Measurements from ENCODE around the gene TSPAN14. TPM values are rescaled to one million over a fixed set of nuclear protein-coding genes. Genes with fewer than 3 reads are reported as not detected.

Gene TSPAN14
- total and polyA plus RNA-seq, 2 of the 8 experiments (the other 6 are each of a cell fraction or from before 2014, with no cell fraction given): 47.4 to 57.8 TPM

DNA sequence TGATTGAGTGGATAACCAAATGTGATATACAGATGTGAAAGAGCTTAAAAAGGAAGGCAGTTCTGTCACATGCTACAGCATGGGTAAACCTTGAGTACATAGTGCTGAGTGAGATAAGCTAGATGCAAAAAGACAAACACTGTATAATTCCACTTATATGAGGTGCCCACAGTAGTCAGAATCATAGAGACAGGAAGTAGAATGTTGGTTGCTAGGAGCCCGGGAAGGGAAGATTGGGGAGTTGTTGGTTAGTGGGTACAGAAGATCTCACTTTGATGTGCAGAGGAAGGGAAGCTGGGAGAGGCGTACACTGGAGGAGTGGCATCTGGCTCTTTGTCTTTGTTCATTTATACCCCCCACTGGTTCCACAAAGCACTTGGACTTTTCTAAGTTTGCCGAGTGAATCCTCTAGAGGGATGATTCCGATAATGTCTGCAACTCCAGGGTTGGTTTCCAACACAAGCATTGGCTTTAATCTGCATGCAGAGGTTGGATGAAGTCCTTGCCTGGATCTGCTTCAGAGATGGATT is 39.5 kb downstream of the TSPAN14 start (continued):
- TF ChIP-seq CHD7 (IDR thresholded peaks at IDR 0.05; ENCODE audit: insufficient replicate concordance, low read length) (no peak), KDM4A (IDR thresholded peaks at IDR 0.05; ENCODE audit: low read depth, low read length, severe bottlenecking) (no peak), MAFK (IDR thresholded peaks at IDR 0.05; ENCODE audit: low read depth, low read length) (no peak), RNF2 (IDR thresholded peaks at IDR 0.05; ENCODE audit: borderline replicate concordance, low read depth, low read length, missing control alignments, poor library complexity, severe bottlenecking) (no peak), EZH2 (IDR thresholded peaks at IDR 0.05; ENCODE audit: low read depth, low read length, severe bottlenecking) (no peak), SP4 (IDR thresholded peaks at IDR 0.05; ENCODE audit: low read length) (no peak), FOSL1 (IDR thresholded peaks at IDR 0.05; ENCODE audit: insufficient read depth, low read depth, low read length) (no peak), CTCF (IDR thresholded peaks at IDR 0.05; ENCODE audit: control extremely low read depth in 1 of 3, insufficient read depth in 1 of 3, low read depth in 1 of 3, low read length in 3 of 3) (no peak)
